Panc1 (cell line): ENCODE results near the gene CRABP1. TPM values are rescaled to one million over a fixed set of nuclear protein-coding genes. Genes with fewer than 3 reads are reported as not detected.

Experiments
- ATAC-seq: fragments of 200-7000 bp; cut with Tn5 transposase; 2 replicates; pipeline ENCODE4 v1.9.1; 2020; ENCODE audit warnings: mild to moderate bottlenecking, moderate library complexity
- BruUV-seq: library from RNA; stranded (reverse); fragments of 400-500 nt; replicated peaks from 2 replicates; lab custom pipeline; 2021; lab: Mats Ljungman, UMichigan
- CTCF ChIA-PET: fragments of 300-600 bp; sonication (Branson Sonifier 250); formaldehyde crosslinking; loops from one replicate; lab custom pipeline; 2022; ENCODE audit warnings: antibody characterized with exemption; lab: Charles Lee
- POLR2A ChIA-PET: fragments of 300-600 bp; sonication (Branson Sonifier 250); formaldehyde crosslinking; loops from one replicate; lab custom pipeline; 2022; ENCODE audit warnings: antibody characterized with exemption; lab: Charles Lee
- DNase-seq: peaks from one replicate; pipeline ENCODE4 v3.0.0-alpha.2; 2010; ENCODE audit warnings: low read depth, low spot score
- H3K27ac ChIP-seq: 2 replicates; pipeline ENCODE4 v1.5.1; 2011; ENCODE audit warnings: mild to moderate bottlenecking, low read length, inconsistent platforms
- H3K27me3 ChIP-seq: fragments of 200-500 bp; sonication (Bioruptor generic); 2 replicates; pipeline ENCODE4 v1.6.0; 2014; ENCODE audit warnings: low read length, inconsistent platforms; ENCODE audit not compliant: control insufficient read depth, insufficient read depth
- H3K36me3 ChIP-seq: fragments of 200-500 bp; sonication (Bioruptor generic); 2 replicates; pipeline ENCODE4 v1.5.1; 2014; ENCODE audit warnings: inconsistent platforms, mild to moderate bottlenecking, low read length, moderate library complexity; ENCODE audit not compliant: control insufficient read depth, insufficient read depth
- H3K4me1 ChIP-seq: 2 replicates; pipeline ENCODE4 v1.5.1; 2011; ENCODE audit warnings: inconsistent platforms, mild to moderate bottlenecking, low read length, moderate library complexity; ENCODE audit not compliant: control insufficient read depth, insufficient read depth
- H3K4me3 ChIP-seq, 2 experiments: 2 replicates each; pipeline ENCODE4 v1.5.1; 2011 to 2012; ENCODE audit warnings: low read depth in 2 of 2, low read length in 2 of 2, mild to moderate bottlenecking in 2 of 2, inconsistent platforms in 1 of 2, moderate library complexity in 1 of 2
- H3K9me3 ChIP-seq: fragments of 200-500 bp; sonication (Bioruptor generic); 2 replicates; pipeline ENCODE4 v1.5.1; 2014; ENCODE audit warnings: low read depth, mild to moderate bottlenecking, inconsistent platforms, low read length, moderate library complexity; ENCODE audit not compliant: control insufficient read depth, insufficient read depth
- CTCF ChIP-seq: fragments of 450-650 bp; IDR thresholded peaks from 2 replicates; pipeline ENCODE4 v1.5.1; 2017; ENCODE audit warnings: mild to moderate bottlenecking
- POLR2AphosphoS5 ChIP-seq: IDR thresholded peaks from 2 replicates; pipeline ENCODE4 v1.6.1; 2012; ENCODE audit warnings: mild to moderate bottlenecking, low read depth, low read length, moderate library complexity
- REST ChIP-seq, 2 experiments: IDR thresholded peaks; 2 replicates each; pipeline ENCODE4 v1.6.1; 2011 to 2012; ENCODE audit warnings: low read depth in 2 of 2, control low read depth in 1 of 2, low read length in 1 of 2, mild to moderate bottlenecking in 1 of 2, moderate library complexity in 1 of 2; ENCODE audit not compliant: insufficient read depth in 1 of 2
- SIN3A ChIP-seq: IDR thresholded peaks from 2 replicates; pipeline ENCODE4 v1.6.1; 2012; ENCODE audit warnings: low read depth, mild to moderate bottlenecking, low read length, moderate library complexity, borderline replicate concordance; ENCODE audit not compliant: insufficient read depth
- TCF7L2 ChIP-seq: IDR thresholded peaks from 2 replicates; pipeline ENCODE4 v1.6.1; 2011; ENCODE audit warnings: mild to moderate bottlenecking, low read depth, low read length, inconsistent platforms
- in situ Hi-C: cut with HindIII; loops from 2 replicates; pipeline ENCODE4 v1.10.0; 2016; ENCODE audit warnings: low sequenced_read_pairs, low pct_unique_long_range_greater_than_20kb
- intact Hi-C: fragments of 100-400 bp; cut with micrococcal nuclease; formaldehyde crosslinking; loops from one replicate; pipeline ENCODE4 v1.10.0; 2022; ENCODE audit not compliant: unreplicated experiment
- total RNA-seq: library from RNA; stranded (reverse); gene quantifications from one replicate; pipeline ENCODE4 v1.2.1, GENCODE V29; 2021; ENCODE audit not compliant: unreplicated experiment

The CRABP1 gene
- total RNA-seq, 1 experiment from 2014 or later, result 6.7 TPM

GRCh38 chr15:78321041-78321570, 19.0 kb upstream of the CRABP1 start:
- Histone ChIP-seq H3K4me3 (no peak overlapping the region), H3K9me3 (no peaks in the 10 kb centered on the region), H3K27me3 (no peaks in the 10 kb centered on the region), H3K27ac (no peak overlapping the region), H3K36me3 (no peaks in the 10 kb centered on the region), H3K4me1 (peaks cover 7% of the 10 kb centered on the region)
- CTCF ChIA-PET, result interaction anchor here (0.6 kb wide), 1 partner anchor 22 kb away, joined by 3 read pairs; the partner anchor contains the start of gene SKIC8
- in situ Hi-C loops, result no loop called here
- TF ChIP-seq POLR2AphosphoS5, result no peak
- no peak for TF ChIP-seq CTCF
- no peak for TF ChIP-seq SIN3A
- no peak for TF ChIP-seq TCF7L2
- TF ChIP-seq REST (IDR thresholded peaks at IDR 0.05; ENCODE audit: insufficient read depth in 1 of 2, low read depth in 2 of 2, low read length in 1 of 2), result no peak
- intact Hi-C loops, result no loop called here
- POLR2A ChIA-PET, result interaction anchor here (0.6 kb wide), 1 partner anchor 1023 kb away, joined by 14 read pairs; no protein-coding TSS in a partner anchor
- BruUV-seq, result no TSS peak
- ATAC-seq, result no peak
- DNase-seq, result no peak

- CTCF ChIA-PET, result no interaction called here
- BruUV-seq, result no TSS peak
- TF ChIP-seq CTCF, result no peak
- TF ChIP-seq REST (IDR thresholded peaks at IDR 0.05; ENCODE audit: insufficient read depth in 1 of 2, low read depth in 2 of 2, low read length in 1 of 2), result no peak
- DNase-seq, result no peak
- no peak overlapping the region for H3K27ac ChIP-seq
- peaks cover 7% of the 10 kb centered on the region for H3K4me1 ChIP-seq
- H3K4me3 ChIP-seq, result no peak overlapping the region
- POLR2A ChIA-PET, result interaction anchor here (0.6 kb wide), 1 partner anchor 1024 kb away, joined by 14 read pairs; no protein-coding TSS in a partner anchor
- intact Hi-C loops (no loop called here), in situ Hi-C loops (no loop called here)
- H3K9me3 ChIP-seq, result no peaks in the 10 kb centered on the region
- H3K27me3 ChIP-seq, result no peaks in the 10 kb centered on the region
- ATAC-seq, result no peak
- no peaks in the 10 kb centered on the region for H3K36me3 ChIP-seq
These were observed 18.4 kb upstream of the CRABP1 start for GRCh38 chr15:78321786-78322185.
